K562 (cell line): ENCODE measurements around the gene DNAI1. TPM values are rescaled to one million over a fixed set of nuclear protein-coding genes. Genes with fewer than 3 reads are reported as not detected.

Source experiments
- ATAC-seq: fragments of 200-7000 bp; cut with Tn5 transposase; 3 replicates; pipeline ENCODE4 v1.9.1; 2020; ENCODE audit warnings: moderate library complexity
- BruUV-seq: library from RNA; stranded (reverse); fragments of 400-500 nt; replicated peaks from 2 replicates; lab custom pipeline; 2021; lab: Mats Ljungman, UMichigan
- CTCF ChIA-PET: fragments of 300-600 bp; formaldehyde crosslinking; extraction: SDS; loops from one replicate; lab custom pipeline; 2021; ENCODE audit warnings: low intra/inter-chr PET ratio; lab: Yijun Ruan, JAX
- POLR2A ChIA-PET: fragments of 300-600, 350-650 bp; sonication (Branson Sonifier 250); formaldehyde crosslinking; extraction: SDS; loops from one replicate; lab custom pipeline; 2021; ENCODE audit warnings: antibody characterized with exemption, inconsistent platforms; lab: Yijun Ruan, JAX
- DNase-seq, 4 experiments: peaks; one replicate each; pipeline versions ENCODE4 v3.0.0 to v3.0.0-alpha.2; 2011 to 2018; ENCODE audit warnings: low spot score in 3 of 4, mixed read lengths in 3 of 4; ENCODE audit errors: extremely low read depth in 1 of 4
- FAIRE-seq: peaks from 2 replicates; lab custom pipeline; 2011; peaks lifted over from hg19 to GRCh38; lab: Jason Lieb, UNC
- H2AFZ ChIP-seq: 2 replicates; pipeline ENCODE4 v1.6.0; 2011; ENCODE audit warnings: low read depth, low read length, control low read depth, inconsistent platforms
- H3K27ac ChIP-seq: fragments of 200-600 bp; 3 replicates; pipeline ENCODE4 v1.8.0; 2011; ENCODE audit warnings: low read depth, mild to moderate bottlenecking, control low read depth, inconsistent platforms, low read length, moderate library complexity, mixed read lengths; ENCODE audit errors: extremely low read depth
- H3K27me3 ChIP-seq, 2 experiments: fragments of 300-600 bp in 1 of 2; 2 replicates in 1 of 2; 3 replicates in 1 of 2; pipeline versions ENCODE4 v1.6.0 to v1.8.0; 2011; ENCODE audit warnings: inconsistent platforms in 2 of 2, low read length in 2 of 2, mild to moderate bottlenecking in 1 of 2, mixed read lengths in 1 of 2, moderate library complexity in 1 of 2; ENCODE audit not compliant: control insufficient read depth in 2 of 2, insufficient read depth in 2 of 2
- H3K36me3 ChIP-seq: fragments of 300-600 bp; 3 replicates; pipeline ENCODE4 v1.8.0; 2011; ENCODE audit warnings: mild to moderate bottlenecking, low read length, inconsistent platforms; ENCODE audit not compliant: control insufficient read depth, insufficient read depth
- H3K4me1 ChIP-seq, 2 experiments: fragments of 200-600 bp in 1 of 2; replicated peaks in 1 of 2; 2 replicates in 1 of 2; 3 replicates in 1 of 2; pipeline versions ENCODE4 v1.5.1 to v1.8.0; 2011; ENCODE audit warnings: inconsistent platforms in 2 of 2, low read length in 2 of 2, mild to moderate bottlenecking in 1 of 2, mixed read lengths in 1 of 2, moderate library complexity in 1 of 2; ENCODE audit not compliant: control insufficient read depth in 2 of 2, insufficient read depth in 2 of 2
- H3K4me2 ChIP-seq: 2 replicates; pipeline ENCODE4 v1.6.1; 2011; ENCODE audit warnings: low read length, control low read depth, inconsistent platforms, mixed read lengths; ENCODE audit not compliant: insufficient read depth
- H3K4me3 ChIP-seq: fragments of 200-600 bp; sonication (generic), shearing (Covaris generic); 2 replicates; pipeline ENCODE4 v1.5.1; 2016; ENCODE audit warnings: control low read depth, inconsistent platforms
- H3K79me2 ChIP-seq: fragments of 200-600 bp; 3 replicates; pipeline ENCODE4 v1.8.0; 2011; ENCODE audit warnings: low read length, inconsistent platforms; ENCODE audit not compliant: control insufficient read depth, insufficient read depth
- H3K9ac ChIP-seq, 2 experiments: 2 replicates each; pipeline versions ENCODE4 v1.6.0 to v1.6.1; 2011; ENCODE audit warnings: low read depth in 2 of 2, low read length in 2 of 2, control low read depth in 1 of 2, inconsistent platforms in 1 of 2, mild to moderate bottlenecking in 1 of 2, mixed read lengths in 1 of 2; ENCODE audit not compliant: insufficient read depth in 1 of 2
- H3K9me1 ChIP-seq: one replicate; pipeline ENCODE4 v1.6.0; 2011; ENCODE audit warnings: inconsistent platforms, mild to moderate bottlenecking, low read length, moderate library complexity; ENCODE audit not compliant: control insufficient read depth, insufficient read depth
- H3K9me3 ChIP-seq: replicated peaks from 2 replicates; pipeline ENCODE4 v1.5.1; 2011; ENCODE audit warnings: low read depth, low read length, inconsistent platforms; ENCODE audit not compliant: control insufficient read depth, insufficient read depth
- H4K20me1 ChIP-seq: replicated peaks from 2 replicates; pipeline ENCODE4 v1.6.1; 2011; ENCODE audit warnings: low read length, inconsistent platforms, mixed read lengths; ENCODE audit not compliant: control insufficient read depth, insufficient read depth
- ARNT ChIP-seq, 2 experiments: fragments of 450-650 bp; IDR thresholded peaks; 2 replicates each; pipeline ENCODE4 v1.6.1; 2016; ENCODE audit warnings: mild to moderate bottlenecking in 1 of 2
- CREM ChIP-seq: IDR thresholded peaks from 2 replicates; pipeline ENCODE4 v1.6.1; 2014; ENCODE audit warnings: antibody characterized with exemption, low read depth
- GATAD2B ChIP-seq: fragments of 450-650 bp; IDR thresholded peaks from 2 replicates; pipeline ENCODE4 v1.6.1; 2017; ENCODE audit warnings: mild to moderate bottlenecking, borderline replicate concordance
- NFIX ChIP-seq: fragments of 250-450 bp; sonication (Bioruptor Pico); IDR thresholded peaks from 2 replicates; pipeline ENCODE4 v1.4.0; 2020; ENCODE audit warnings: low read depth, mild to moderate bottlenecking, moderate library complexity
- NFRKB ChIP-seq: fragments of 450-650 bp; IDR thresholded peaks from 2 replicates; pipeline ENCODE4 v1.6.1; 2016; ENCODE audit warnings: low read depth
- NRF1 ChIP-seq, 2 experiments: fragments of 450-650 bp; IDR thresholded peaks in 1 of 2; conservative IDR thresholded peaks in 1 of 2; 2 replicates each; pipeline ENCODE4 v1.6.1; 2014; ENCODE audit warnings: mild to moderate bottlenecking in 2 of 2
- PTBP1 ChIP-seq: fragments of 200-400 bp; formaldehyde crosslinking; IDR thresholded peaks from 2 replicates; pipeline ENCODE4 v1.6.1; 2017; ENCODE audit warnings: low read depth, low read length
- ZKSCAN1 ChIP-seq: fragments of 150-350 bp; IDR thresholded peaks from 2 replicates; pipeline ENCODE4 v1.6.1; 2016; ENCODE audit warnings: low read depth, low read length
- ZNF23 ChIP-seq: fragments of 250-450 bp; sonication (Bioruptor Pico); IDR thresholded peaks from 2 replicates; pipeline ENCODE4 v1.4.0; 2020; ENCODE audit warnings: mild to moderate bottlenecking
- WGBS: fragments of 100-300 bp; shearing (Covaris generic); methylation state at CpG from one replicate; pipeline ENCODE4 v1.1.6; 2016; ENCODE audit warnings: low coverage, mixed read lengths; ENCODE audit not compliant: insufficient coverage; ENCODE audit errors: missing lambda C conversion rate; 5-methylcytosine and 5-hydroxymethylcytosine counted together
- in situ Hi-C: fragments of 300-500 bp; cut with MboI; formaldehyde crosslinking; loops from 4 replicates; pipeline ENCODE4 v1.15.0; 2018; ENCODE audit warnings: inconsistent platforms, mixed read lengths
- intact Hi-C: fragments of 100-400 bp; cut with micrococcal nuclease; formaldehyde crosslinking; loops from 2 replicates; pipeline ENCODE4 v1.14.2; 2022
- polyA plus RNA-seq, 8 experiments: library from polyadenylated mRNA; depleted of rRNA in 4 of 8; stranded (reverse) in 5 of 8; unstranded in 3 of 8; fragments of >200 nt; fragmentation: Nextera tagmentation in 2 of 8; fragmentation: Illumina TruSeq in 1 of 8; extraction: Ambion mirVana in 2 of 8; extraction: Trizol in 1 of 8; gene quantifications; 2 replicates each; pipeline versions ENCODE4 v1.2.1 to v1.2.3, GENCODE V29; 2011 to 2014; ENCODE audit warnings: inconsistent platforms in 1 of 8, missing spikeins in 1 of 8
- total RNA-seq, 7 experiments: library from RNA; depleted of rRNA in 6 of 7; stranded (reverse); fragments of >200 nt in 6 of 7; fragmentation: Illumina TruSeq in 2 of 7; extraction: Trizol in 2 of 7; gene quantifications; 2 replicates each; pipeline versions ENCODE4 v1.2.1 to v1.2.3, GENCODE V29; 2011 to 2021; ENCODE audit warnings: low replicate concordance in 1 of 7
- TF ChIP-seq, protein P1 (sequence below), 2 experiments: fragments of 200-800 bp in 1 of 2; sonication (Bioruptor generic) in 1 of 2; sonication (generic) in 1 of 2; formaldehyde crosslinking in 1 of 2; IDR thresholded peaks in 1 of 2; conservative IDR thresholded peaks in 1 of 2; 2 replicates each; pipeline versions ENCODE4 v1.5.0 to v1.6.1; 2016 to 2020; ENCODE audit warnings: missing compliant biosample characterization in 1 of 2, missing genetic modification characterization in 1 of 2, missing genetic modification reagents in 1 of 2
- TF ChIP-seq, protein P2 (sequence below): fragments of 250-450 bp; sonication (Bioruptor Pico); IDR thresholded peaks from 2 replicates; pipeline ENCODE4 v1.8.0; 2021; ENCODE audit warnings: moderate library complexity, mild to moderate bottlenecking, inconsistent platforms

Gene DNAI1
- total and polyA plus RNA-seq, 9 of the 15 experiments (the other 6 are each of a cell fraction or from before 2014, with no cell fraction given): 0.01 to 0.17 (median 0.04) TPM; not detected in 6

- Histone ChIP-seq H4K20me1 (no peaks in the 10 kb centered on the region), H3K27me3 (peaks cover 0 to 6% of the 10 kb centered on the region in 2 experiments; a peak in 3 of 5 replicates), H3K9me1 (no peaks in the 10 kb centered on the region), H3K9me3 (no peaks in the 10 kb centered on the region), H2AFZ (no peak overlapping the region), H3K4me1 (no peaks in the 10 kb centered on the region; a peak in 1 of 5 replicates), H3K4me2 (no peak overlapping the region), H3K27ac (no peak overlapping the region), H3K9ac (no peak overlapping the region), H3K79me2 (no peaks in the 10 kb centered on the region), H3K36me3 (no peaks in the 10 kb centered on the region), H3K4me3 (no peak overlapping the region)
- no TSS peak for BruUV-seq
- FAIRE-seq (no peak), ATAC-seq (no peak), DNase-seq (no peak)
- in situ Hi-C loops (no loop called here), intact Hi-C loops (no loop called here)
- WGBS: 0% methylated on average over 3 of the region's 3 CpGs
- POLR2A ChIA-PET: no interaction called here
- CTCF ChIA-PET: no interaction called here
- TF ChIP-seq NFRKB (no peak), NFIX (CRISPR knock-in tag) (no peak), GATAD2B (no peak), ZNF23 (CRISPR knock-in tag) (no peak), CREM (no peak), NRF1 (conservative IDR thresholded peaks at IDR 0.05 in 1 of 2, IDR thresholded peaks at IDR 0.05 in 1 of 2) (no peak), PTBP1 (no peak), ARNT (IDR thresholded peaks at IDR 0.05) (no peak), ZKSCAN1 (no peak)
- TF ChIP-seq, protein P1, sequence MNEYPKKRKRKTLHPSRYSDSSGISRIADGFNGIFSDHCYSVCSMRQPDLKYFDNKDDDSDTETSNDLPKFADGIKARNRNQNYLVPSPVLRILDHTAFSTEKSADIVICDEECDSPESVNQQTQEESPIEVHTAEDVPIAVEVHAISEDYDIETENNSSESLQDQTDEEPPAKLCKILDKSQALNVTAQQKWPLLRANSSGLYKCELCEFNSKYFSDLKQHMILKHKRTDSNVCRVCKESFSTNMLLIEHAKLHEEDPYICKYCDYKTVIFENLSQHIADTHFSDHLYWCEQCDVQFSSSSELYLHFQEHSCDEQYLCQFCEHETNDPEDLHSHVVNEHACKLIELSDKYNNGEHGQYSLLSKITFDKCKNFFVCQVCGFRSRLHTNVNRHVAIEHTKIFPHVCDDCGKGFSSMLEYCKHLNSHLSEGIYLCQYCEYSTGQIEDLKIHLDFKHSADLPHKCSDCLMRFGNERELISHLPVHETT (CRISPR knock-in tag; conservative IDR thresholded peaks at IDR 0.05 in 1 of 2, IDR thresholded peaks at IDR 0.05 in 1 of 2): no peak
- TF ChIP-seq, protein P2, sequence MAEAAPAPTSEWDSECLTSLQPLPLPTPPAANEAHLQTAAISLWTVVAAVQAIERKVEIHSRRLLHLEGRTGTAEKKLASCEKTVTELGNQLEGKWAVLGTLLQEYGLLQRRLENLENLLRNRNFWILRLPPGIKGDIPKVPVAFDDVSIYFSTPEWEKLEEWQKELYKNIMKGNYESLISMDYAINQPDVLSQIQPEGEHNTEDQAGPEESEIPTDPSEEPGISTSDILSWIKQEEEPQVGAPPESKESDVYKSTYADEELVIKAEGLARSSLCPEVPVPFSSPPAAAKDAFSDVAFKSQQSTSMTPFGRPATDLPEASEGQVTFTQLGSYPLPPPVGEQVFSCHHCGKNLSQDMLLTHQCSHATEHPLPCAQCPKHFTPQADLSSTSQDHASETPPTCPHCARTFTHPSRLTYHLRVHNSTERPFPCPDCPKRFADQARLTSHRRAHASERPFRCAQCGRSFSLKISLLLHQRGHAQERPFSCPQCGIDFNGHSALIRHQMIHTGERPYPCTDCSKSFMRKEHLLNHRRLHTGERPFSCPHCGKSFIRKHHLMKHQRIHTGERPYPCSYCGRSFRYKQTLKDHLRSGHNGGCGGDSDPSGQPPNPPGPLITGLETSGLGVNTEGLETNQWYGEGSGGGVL (CRISPR knock-in tag): no peak
These were observed 56.2 kb downstream of the DNAI1 start for GRCh38 chr9:34514816-34515215.
